Ascending aorta (tissue), 2 donors: ENCODE data around the gene MYO18A. TPM values are rescaled to one million over a fixed set of nuclear protein-coding genes. Genes with fewer than 3 reads are reported as not detected.

Experiments
- DNase-seq, 2 donors: peaks; one replicate each; pipeline ENCODE4 v3.0.0-alpha.2; 2019; ENCODE audit warnings: low spot score in 2 of 2
- H3K27ac ChIP-seq, 2 donors: fragments of 200-600 bp; sonication (generic); one replicate each; pipeline ENCODE4 v1.5.1; 2016 to 2017; ENCODE audit warnings: mild to moderate bottlenecking in 1 of 2
- H3K27me3 ChIP-seq: fragments of 200-600 bp; sonication (generic); one replicate; pipeline ENCODE4 v1.5.1; 2017
- H3K36me3 ChIP-seq, 2 donors: fragments of 200-600 bp; sonication (generic); one replicate each; pipeline ENCODE4 v1.5.1; 2016
- H3K4me1 ChIP-seq, 2 donors: fragments of 200-600 bp; sonication (generic); one replicate each; pipeline ENCODE4 v1.5.1; 2016 to 2017; ENCODE audit warnings: mild to moderate bottlenecking in 1 of 2
- H3K4me3 ChIP-seq, 2 donors: fragments of 200-600 bp; sonication (generic); one replicate each; pipeline ENCODE4 v1.5.1; 2016 to 2017; ENCODE audit warnings: mild to moderate bottlenecking in 1 of 2
- H3K9me3 ChIP-seq, 2 donors: fragments of 200-600 bp; sonication (generic); one replicate each; pipeline ENCODE4 v1.5.1; 2016
- CTCF ChIP-seq, 3 experiments: fragments of 200-600 bp in 2 of 3; fragments of 450-650 bp in 1 of 3; sonication (generic) in 2 of 3; IDR thresholded peaks; one replicate each; pipeline ENCODE4 v1.5.1; 2016 to 2019; ENCODE audit warnings: antibody characterized with exemption in 3 of 3, mild to moderate bottlenecking in 1 of 3, moderate library complexity in 1 of 3
- intact Hi-C: fragments of 100-400 bp; cut with DNase I; formaldehyde crosslinking; loops from one replicate; pipeline ENCODE4 v1.15.1; 2023
- total RNA-seq: library from RNA; depleted of rRNA; stranded (reverse); fragments of >200 nt; gene quantifications from one replicate; pipeline ENCODE4 v1.1.0, GENCODE V29; 2016

MYO18A gene
- total RNA-seq, 1 donor from 2014 or later: 185 TPM

- no peak for DNase-seq
- intact Hi-C loops: loop anchor here (10.0 kb wide), 1 partner anchor 61 kb away; no protein-coding TSS in a partner anchor
- Histone ChIP-seq H3K4me3 (no peak overlapping the region), H3K4me1 (no peaks in the 10 kb centered on the region), H3K9me3 (no peaks in the 10 kb centered on the region), H3K36me3 (no peaks in the 10 kb centered on the region), H3K27ac (no peak overlapping the region), H3K27me3 (no peaks in the 10 kb centered on the region)
- TF ChIP-seq CTCF (IDR thresholded peaks at IDR 0.05): no peak
Observed at GRCh38 chr17:29063992-29064391, 116.2 kb downstream of the MYO18A start.

- Histone ChIP-seq H3K9me3 (no peaks in the 10 kb centered on the region), H3K27me3 (no peaks in the 10 kb centered on the region)
- DNase-seq: no peak
Observed at GRCh38 chr17:29062215-29062614, 118.0 kb downstream of the MYO18A start.

GRCh38 chr17:29061036-29061435 is 119.2 kb downstream of the MYO18A start:
- intact Hi-C loops: loop anchor here (10.0 kb wide), 1 partner anchor 64 kb away; no protein-coding TSS in a partner anchor
- DNase-seq: no peak
- no peak overlapping the region for H3K27ac ChIP-seq
- H3K36me3 ChIP-seq: no peaks in the 10 kb centered on the region
- H3K9me3 ChIP-seq: no peaks in the 10 kb centered on the region
- no peaks in the 10 kb centered on the region for H3K27me3 ChIP-seq
- no peak overlapping the region for H3K4me3 ChIP-seq
- no peak for TF ChIP-seq CTCF (IDR thresholded peaks at IDR 0.05)
- H3K4me1 ChIP-seq: no peaks in the 10 kb centered on the region

More at GRCh38 chr17:29062215-29062614, 118.0 kb downstream of the MYO18A start:
- intact Hi-C loops: loop anchor here (10.0 kb wide), 1 partner anchor 63 kb away; no protein-coding TSS in a partner anchor
- Histone ChIP-seq H3K27ac (no peak overlapping the region), H3K36me3 (no peaks in the 10 kb centered on the region), H3K4me3 (no peak overlapping the region), H3K4me1 (no peaks in the 10 kb centered on the region)
- TF ChIP-seq CTCF (IDR thresholded peaks at IDR 0.05): no peak

GRCh38 chr17:29060475-29060874 is 119.7 kb downstream of the MYO18A start:
- intact Hi-C loops: loop anchor here (10.0 kb wide), 1 partner anchor 64 kb away; no protein-coding TSS in a partner anchor
- Histone ChIP-seq H3K4me1 (no peaks in the 10 kb centered on the region), H3K9me3 (no peaks in the 10 kb centered on the region), H3K27ac (no peak overlapping the region), H3K36me3 (no peaks in the 10 kb centered on the region), H3K27me3 (no peaks in the 10 kb centered on the region), H3K4me3 (no peak overlapping the region)
- no peak for DNase-seq
- no peak for TF ChIP-seq CTCF (IDR thresholded peaks at IDR 0.05)

GRCh38 chr17:29059281-29059680 is 120.9 kb downstream of the MYO18A start:
- no peak overlapping the region for H3K27ac ChIP-seq
- no peak for DNase-seq
- no peaks in the 10 kb centered on the region for H3K9me3 ChIP-seq
- H3K36me3 ChIP-seq: no peaks in the 10 kb centered on the region
- no peaks in the 10 kb centered on the region for H3K4me1 ChIP-seq
- TF ChIP-seq CTCF (IDR thresholded peaks at IDR 0.05): no peak
- no peaks in the 10 kb centered on the region for H3K27me3 ChIP-seq
- intact Hi-C loops: loop anchor here (10.0 kb wide), 1 partner anchor 824 kb away; no protein-coding TSS in a partner anchor
- H3K4me3 ChIP-seq: no peak overlapping the region

GRCh38 chr17:29058391-29058790 is 121.8 kb downstream of the MYO18A start:
- Histone ChIP-seq H3K36me3 (no peaks in the 10 kb centered on the region), H3K27ac (no peak overlapping the region), H3K4me1 (no peaks in the 10 kb centered on the region), H3K9me3 (no peaks in the 10 kb centered on the region), H3K27me3 (no peaks in the 10 kb centered on the region), H3K4me3 (no peak overlapping the region)
- TF ChIP-seq CTCF (IDR thresholded peaks at IDR 0.05): no peak
- intact Hi-C loops: loop anchor here (10.0 kb wide), 1 partner anchor 824 kb away; no protein-coding TSS in a partner anchor
- DNase-seq: no peak
